CD4-positive, CD25-positive, alpha-beta regulatory T cell (primary cell): Measurements from ENCODE around the gene EHD3. TPM values are rescaled to one million over a fixed set of nuclear protein-coding genes. Genes with fewer than 3 reads are reported as not detected.

ENCODE experiments used
- ATAC-seq, 2 donors: fragments of 150-1000 bp; cut with Tn5 transposase; one replicate each; pipeline ENCODE4 v1.10.0; 2021; ENCODE audit warnings: low read depth in 2 of 2, moderate number of reproducible peaks in 2 of 2, moderate library complexity in 1 of 2
- DNase-seq, 3 donors: peaks; one replicate each; pipeline versions ENCODE4 v3.0.0 to v3.0.0-alpha.2; 2012 to 2022; ENCODE audit warnings: mixed read lengths in 1 of 3
- H3K27ac ChIP-seq: one replicate; pipeline ENCODE4 v1.7.0; 2013; ENCODE audit warnings: mild to moderate bottlenecking, low read length; ENCODE audit not compliant: insufficient read depth, poor library complexity, severe bottlenecking
- H3K27me3 ChIP-seq: one replicate; pipeline ENCODE4 v1.7.0; 2013; ENCODE audit warnings: low read length; ENCODE audit not compliant: control insufficient read depth, insufficient read depth
- H3K36me3 ChIP-seq: one replicate; pipeline ENCODE4 v1.7.0; 2013; ENCODE audit warnings: mild to moderate bottlenecking, low read length, moderate library complexity; ENCODE audit not compliant: control insufficient read depth, insufficient read depth
- H3K4me1 ChIP-seq: 2 replicates; pipeline ENCODE4 v1.7.0; 2013; ENCODE audit warnings: mild to moderate bottlenecking, low read length; ENCODE audit not compliant: insufficient read depth, control insufficient read depth, poor library complexity, severe bottlenecking
- H3K4me3 ChIP-seq: one replicate; pipeline ENCODE4 v1.7.0; 2013; ENCODE audit warnings: low read depth, mild to moderate bottlenecking, low read length, moderate library complexity
- H3K9me3 ChIP-seq, 2 experiments: 1 replicate in 1 of 2; 2 replicates in 1 of 2; pipeline ENCODE4 v1.7.0; 2013; ENCODE audit warnings: low read length in 2 of 2, mild to moderate bottlenecking in 1 of 2, moderate library complexity in 1 of 2; ENCODE audit not compliant: control insufficient read depth in 2 of 2
- H3K27ac Mint-ChIP-seq, 3 donors: one replicate each; pipeline ENCODE4 v1.8.0; 2020 to 2022; ENCODE audit warnings: mild to moderate bottlenecking in 3 of 3, mixed read lengths in 3 of 3, moderate library complexity in 2 of 3
- H3K27me3 Mint-ChIP-seq: one replicate; pipeline ENCODE4 v1.8.0; 2022; ENCODE audit warnings: mild to moderate bottlenecking, mixed read lengths
- H3K36me3 Mint-ChIP-seq: one replicate; pipeline ENCODE4 v1.8.0; 2020; ENCODE audit warnings: mixed read lengths
- H3K4me1 Mint-ChIP-seq, 4 donors: one replicate each; pipeline ENCODE4 v1.8.0; 2020 to 2022; ENCODE audit warnings: mixed read lengths in 4 of 4, mild to moderate bottlenecking in 1 of 4
- H3K4me3 Mint-ChIP-seq, 4 donors: one replicate each; pipeline ENCODE4 v1.8.0; 2020 to 2022; ENCODE audit warnings: mild to moderate bottlenecking in 4 of 4, mixed read lengths in 4 of 4, moderate library complexity in 3 of 4
- H3K9me3 Mint-ChIP-seq, 7 donors: one replicate each; pipeline ENCODE4 v1.8.0; 2020 to 2022; ENCODE audit warnings: mixed read lengths in 7 of 7, mild to moderate bottlenecking in 3 of 7, moderate library complexity in 2 of 7
- polyA plus RNA-seq, 4 donors: library from polyadenylated mRNA; unstranded; fragments of 300-500 nt; fragmentation: Illumina TruSeq; gene quantifications; one replicate each; pipeline ENCODE4 v1.2.3, GENCODE V29; 2021
- total RNA-seq: library from RNA; stranded (reverse); gene quantifications from one replicate; pipeline ENCODE4 v1.2.3, GENCODE V29; 2022

EHD3 gene
- total and polyA plus RNA-seq, 5 donors from 2014 or later: 2.3 to 3.5 (median 2.7) TPM

DNA sequence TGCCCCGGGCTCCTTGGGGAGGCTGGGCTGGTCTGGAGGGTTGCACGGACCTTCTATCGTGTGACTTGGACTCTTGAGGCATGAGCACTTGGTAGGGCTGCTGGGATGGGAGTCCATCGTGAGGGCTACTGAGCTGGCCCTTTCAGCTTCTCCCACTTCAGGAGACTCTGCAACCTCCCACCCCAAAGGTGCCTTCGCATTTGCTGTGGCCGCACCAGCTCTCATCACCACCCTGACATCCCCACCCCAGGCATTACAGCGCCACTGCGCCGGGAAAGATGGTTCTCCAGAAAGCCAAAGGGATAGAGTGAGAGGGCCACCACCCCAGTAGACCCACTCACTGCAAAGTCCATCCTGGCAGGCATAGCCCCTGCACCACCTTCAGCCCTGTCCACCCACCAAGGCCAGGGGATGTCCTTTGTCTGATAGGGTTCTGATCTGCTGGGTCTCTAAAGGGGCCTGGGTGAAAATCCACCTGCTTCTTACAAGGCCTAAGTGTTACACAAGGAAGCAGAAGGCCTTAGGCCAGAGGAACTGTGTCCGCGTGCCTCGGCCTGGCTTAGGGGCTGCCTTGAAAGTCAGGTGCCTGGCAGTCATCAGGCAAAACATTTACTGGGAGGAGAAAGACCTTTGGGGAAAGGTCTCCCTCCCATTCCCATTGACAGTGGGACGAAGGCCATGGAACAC, 5.1 kb downstream of the EHD3 start:
- Histone ChIP-seq H3K9me3 (no peaks in the 10 kb centered on the region), H3K27me3 (no peaks in the 10 kb centered on the region), H3K4me1 (peaks cover 8% of the 10 kb centered on the region), H3K4me3 (no peak overlapping the region), H3K27ac (no peak overlapping the region), H3K36me3 (no peaks in the 10 kb centered on the region)
- Mint-ChIP-seq H3K4me1 (peaks cover 5 to 21% (median 14%) of the 10 kb centered on the region in 4 donors), H3K9me3 (no peaks in the 10 kb centered on the region), H3K4me3 (no peak overlapping the region), H3K27me3 (no peaks in the 10 kb centered on the region), H3K27ac (no peak overlapping the region), H3K36me3 (peaks cover 1% of the 10 kb centered on the region)
- DNase-seq (no peak), ATAC-seq (no peak)

DNA sequence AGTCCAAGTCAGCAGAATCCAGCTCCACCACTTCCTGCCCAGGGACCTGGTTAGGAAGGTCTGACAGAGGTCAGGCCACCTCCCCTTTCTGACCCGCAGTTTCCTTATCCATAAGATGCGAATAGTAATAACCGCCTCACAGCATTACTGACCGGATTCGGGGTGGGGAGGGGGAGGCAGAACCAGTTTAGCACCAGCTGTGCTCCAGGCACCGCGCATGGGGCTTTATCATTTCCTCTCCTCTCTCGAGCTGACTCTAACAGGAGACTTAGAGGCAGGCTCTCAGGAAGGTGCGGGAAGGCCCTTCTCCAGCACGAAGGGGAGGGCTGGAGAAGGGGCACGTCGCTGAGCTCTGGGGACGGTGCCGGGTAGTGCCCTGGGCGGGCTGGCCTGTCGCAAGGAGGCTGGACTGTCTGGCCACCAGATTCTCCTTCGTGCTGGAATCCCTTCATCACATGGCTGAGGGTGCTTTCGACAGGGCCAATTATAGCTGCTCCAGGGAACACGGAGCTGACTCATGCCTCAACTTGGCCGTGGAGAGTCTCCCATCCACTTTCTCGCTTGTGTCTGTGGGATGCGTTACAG, 5.7 kb downstream of the EHD3 start:
- Mint-ChIP-seq H3K27me3 (no peaks in the 10 kb centered on the region), H3K9me3 (no peaks in the 10 kb centered on the region), H3K36me3 (peaks cover 8% of the 10 kb centered on the region), H3K4me1 (peaks cover 5 to 20% (median 14%) of the 10 kb centered on the region in 4 donors), H3K4me3 (no peak overlapping the region), H3K27ac (no peak overlapping the region)
- Histone ChIP-seq H3K4me1 (peaks cover 7% of the 10 kb centered on the region), H3K27ac (no peak overlapping the region), H3K9me3 (no peaks in the 10 kb centered on the region), H3K27me3 (no peaks in the 10 kb centered on the region), H3K4me3 (no peak overlapping the region), H3K36me3 (peaks cover 2% of the 10 kb centered on the region)
- no peak for ATAC-seq
- no peak for DNase-seq

- Histone ChIP-seq H3K36me3 (peaks cover 2% of the 10 kb centered on the region), H3K27ac (no peak overlapping the region), H3K27me3 (no peaks in the 10 kb centered on the region), H3K9me3 (no peaks in the 10 kb centered on the region), H3K4me1 (no peaks in the 10 kb centered on the region), H3K4me3 (no peak overlapping the region)
- ATAC-seq (no peak), DNase-seq (no peak)
- peaks cover 0 to 10% (median 5%) of the 10 kb centered on the region in 4 donors for H3K4me1 Mint-ChIP-seq
- H3K36me3 Mint-ChIP-seq: peaks cover 9% of the 10 kb centered on the region
- no peak overlapping the region for H3K4me3 Mint-ChIP-seq
- peak overlapping the region in 1 of 3 donors; percentile 37 for H3K27ac Mint-ChIP-seq
- H3K27me3 Mint-ChIP-seq: no peaks in the 10 kb centered on the region
- H3K9me3 Mint-ChIP-seq: no peaks in the 10 kb centered on the region
Observed at GRCh38 chr2:31240381-31241365, 6.7 kb downstream of the EHD3 start.

GRCh38 chr2:31241625-31242270, 7.8 kb downstream of the EHD3 start:
- no peak overlapping the region for H3K27ac Mint-ChIP-seq
- no peaks in the 10 kb centered on the region for H3K27me3 Mint-ChIP-seq
- H3K4me3 Mint-ChIP-seq: no peak overlapping the region
- H3K36me3 Mint-ChIP-seq: peaks cover 9% of the 10 kb centered on the region
- peaks cover 0 to 2% (median 1%) of the 10 kb centered on the region in 4 donors for H3K4me1 Mint-ChIP-seq
- H3K36me3 ChIP-seq: peaks cover 2% of the 10 kb centered on the region
- ATAC-seq: no peak
- H3K27ac ChIP-seq: no peak overlapping the region
- H3K27me3 ChIP-seq: no peaks in the 10 kb centered on the region
- DNase-seq: no peak
- no peaks in the 10 kb centered on the region for H3K9me3 Mint-ChIP-seq
- H3K4me1 ChIP-seq: no peaks in the 10 kb centered on the region
- no peak overlapping the region for H3K4me3 ChIP-seq
- no peaks in the 10 kb centered on the region for H3K9me3 ChIP-seq

- Histone ChIP-seq H3K36me3 (peaks cover 2% of the 10 kb centered on the region), H3K9me3 (no peaks in the 10 kb centered on the region), H3K4me1 (no peaks in the 10 kb centered on the region), H3K27ac (no peak overlapping the region), H3K4me3 (no peak overlapping the region), H3K27me3 (no peaks in the 10 kb centered on the region)
- no peak overlapping the region for H3K4me3 Mint-ChIP-seq
- no peaks in the 10 kb centered on the region for H3K27me3 Mint-ChIP-seq
- no peaks in the 10 kb centered on the region for H3K9me3 Mint-ChIP-seq
- H3K36me3 Mint-ChIP-seq: peaks cover 14% of the 10 kb centered on the region
- H3K4me1 Mint-ChIP-seq: peaks cover 0 to 2% (median 1%) of the 10 kb centered on the region in 4 donors
- DNase-seq (no peak), ATAC-seq (no peak)
- no peak overlapping the region for H3K27ac Mint-ChIP-seq
Observed at GRCh38 chr2:31243053-31243452, 9.1 kb downstream of the EHD3 start.

DNA sequence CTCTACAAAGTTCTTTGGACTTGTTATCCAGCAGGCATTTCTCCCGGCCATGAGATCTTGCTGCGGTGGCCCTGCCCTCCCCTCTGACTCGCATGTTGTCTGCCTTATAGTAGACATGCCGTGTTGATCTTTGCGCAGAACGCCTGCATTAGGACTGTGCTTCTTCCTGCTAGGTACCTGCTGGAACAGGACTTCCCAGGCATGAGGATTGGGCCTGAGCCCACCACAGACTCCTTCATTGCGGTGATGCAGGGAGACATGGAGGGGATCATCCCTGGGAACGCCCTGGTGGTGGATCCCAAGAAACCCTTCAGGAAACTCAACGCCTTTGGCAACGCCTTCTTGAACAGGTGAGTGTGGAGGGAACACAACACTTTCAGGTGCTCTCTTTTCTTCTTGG, 10.1 kb downstream of the EHD3 start:
- no peak overlapping the region for H3K27ac Mint-ChIP-seq
- H3K36me3 Mint-ChIP-seq: peaks cover 17% of the 10 kb centered on the region
- DNase-seq (no peak), ATAC-seq (no peak)
- no peak overlapping the region for H3K27ac ChIP-seq
- H3K4me3 ChIP-seq: no peak overlapping the region
- no peaks in the 10 kb centered on the region for H3K9me3 ChIP-seq
- H3K4me1 Mint-ChIP-seq: peaks cover 0 to 2% (median under 1%) of the 10 kb centered on the region in 4 donors
- H3K9me3 Mint-ChIP-seq: no peaks in the 10 kb centered on the region
- no peak overlapping the region for H3K4me3 Mint-ChIP-seq
- H3K4me1 ChIP-seq: no peaks in the 10 kb centered on the region
- peaks cover 2% of the 10 kb centered on the region for H3K36me3 ChIP-seq
- no peaks in the 10 kb centered on the region for H3K27me3 Mint-ChIP-seq
- no peaks in the 10 kb centered on the region for H3K27me3 ChIP-seq

DNA sequence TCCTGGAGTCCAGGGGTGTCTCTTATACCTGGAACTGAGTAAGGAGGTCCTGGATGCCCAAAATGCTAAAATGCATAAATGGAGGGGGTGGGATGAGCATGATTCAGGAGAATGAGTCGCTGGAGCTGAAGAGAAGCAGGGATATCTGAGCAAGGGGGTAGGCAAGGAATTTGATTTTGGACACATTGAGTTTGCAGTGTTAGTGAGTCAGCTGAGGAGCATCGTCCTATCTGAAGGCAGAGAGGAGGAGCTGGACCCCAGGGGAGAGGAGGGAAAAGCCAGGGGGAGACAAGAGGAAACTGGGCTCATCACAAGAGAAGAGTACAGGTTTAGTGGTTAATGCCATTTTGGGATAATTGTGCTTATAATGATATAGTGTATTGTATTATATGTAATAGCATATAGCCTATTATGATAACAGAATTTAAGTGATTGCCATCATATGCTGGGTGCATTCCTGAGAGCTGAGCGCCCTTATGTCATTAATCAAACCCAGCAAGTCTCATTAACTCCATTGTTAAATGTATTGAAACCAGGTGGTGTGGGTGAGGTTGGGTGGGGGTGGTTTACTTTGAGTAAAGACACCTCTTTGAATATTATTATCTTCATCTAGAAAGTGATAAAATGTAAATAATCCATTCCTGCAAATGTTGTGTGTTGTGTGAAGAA, 12.4 kb downstream of the EHD3 start:
- no peak overlapping the region for H3K27ac Mint-ChIP-seq
- H3K9me3 Mint-ChIP-seq: no peaks in the 10 kb centered on the region
- H3K4me1 ChIP-seq: no peaks in the 10 kb centered on the region
- H3K4me1 Mint-ChIP-seq: peaks cover 0 to 2% (median under 1%) of the 10 kb centered on the region in 4 donors
- no peak overlapping the region for H3K4me3 Mint-ChIP-seq
- ATAC-seq (no peak), DNase-seq (no peak)
- H3K27ac ChIP-seq: no peak overlapping the region
- peaks cover 2% of the 10 kb centered on the region for H3K36me3 ChIP-seq
- no peaks in the 10 kb centered on the region for H3K27me3 ChIP-seq
- no peaks in the 10 kb centered on the region for H3K9me3 ChIP-seq
- no peaks in the 10 kb centered on the region for H3K27me3 Mint-ChIP-seq
- H3K4me3 ChIP-seq: no peak overlapping the region
- peaks cover 17% of the 10 kb centered on the region for H3K36me3 Mint-ChIP-seq
